Tibial artery (tissue), 4 donors: ENCODE data around the gene CCIN.
A peak's percentile ranks its signal among the peaks of the same experiment; 100 is the strongest.

Source experiments
- DNase-seq, 2 donors: peaks; one replicate each; pipeline ENCODE4 v3.0.0-alpha.2; 2019
- H3K27ac ChIP-seq, 2 donors: fragments of 200-600 bp; sonication (generic) in 1 of 2; 1 replicate in 1 of 2; 2 replicates in 1 of 2; pipeline ENCODE4 v1.5.1; 2018 to 2019; ENCODE audit warnings: mild to moderate bottlenecking in 1 of 2
- H3K27me3 ChIP-seq, 2 donors: fragments of 200-600 bp; sonication (generic) in 1 of 2; one replicate each; pipeline versions ENCODE4 v1.5.1 to v1.6.0; 2016 to 2019
- H3K36me3 ChIP-seq, 3 donors: fragments of 200-600 bp; sonication (generic) in 2 of 3; one replicate each; pipeline ENCODE4 v1.5.1; 2016 to 2019; ENCODE audit warnings: mild to moderate bottlenecking in 2 of 3
- H3K4me1 ChIP-seq, 4 donors: fragments of 200-600 bp; sonication (generic) in 2 of 4; 1 replicate in 3 of 4; 2 replicates in 1 of 4; pipeline ENCODE4 v1.5.1; 2016 to 2019
- H3K4me3 ChIP-seq, 2 donors: fragments of 200-600 bp; sonication (generic) in 1 of 2; 1 replicate in 1 of 2; 2 replicates in 1 of 2; pipeline ENCODE4 v1.5.1; 2018 to 2019; ENCODE audit warnings: mild to moderate bottlenecking in 2 of 2
- H3K9me3 ChIP-seq, 3 donors: fragments of 200-600 bp; sonication (generic) in 1 of 3; one replicate each; pipeline ENCODE4 v1.5.1; 2016 to 2019
- intact Hi-C: fragments of 100-400 bp; cut with DNase I; formaldehyde crosslinking; loops from one replicate; pipeline ENCODE4 v1.15.0; 2023; ENCODE audit warnings: low total_unique reads
- TF ChIP-seq, protein P1 (sequence below), 2 experiments: fragments of 200-600 bp in 1 of 2; fragments of 450-650 bp in 1 of 2; IDR thresholded peaks; one replicate each; pipeline ENCODE4 v1.5.1; 2017 to 2019; ENCODE audit warnings: antibody characterized with exemption in 2 of 2, mild to moderate bottlenecking in 1 of 2, moderate library complexity in 1 of 2

The CCIN gene

DNA sequence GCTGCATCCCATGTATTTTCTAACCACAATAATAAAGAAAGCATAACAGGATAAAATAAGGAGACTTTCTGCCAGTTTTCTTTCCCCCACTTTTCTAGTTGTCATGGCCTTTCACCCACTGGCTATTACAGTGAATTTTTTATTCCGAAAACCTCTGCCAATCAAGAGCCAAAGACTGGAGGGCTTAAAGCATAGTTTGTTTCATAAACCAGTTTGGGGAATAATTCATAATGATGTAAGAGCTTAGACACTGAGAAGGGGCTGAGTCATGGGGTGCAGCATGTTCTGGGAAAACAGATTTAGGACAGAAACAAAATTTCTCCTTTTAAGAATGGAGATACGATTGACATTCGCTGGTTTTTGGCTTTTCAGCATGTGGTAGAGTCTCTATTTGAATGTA lies 37.1 kb upstream of the CCIN start:
- H3K4me3 ChIP-seq, result no peak overlapping the region
- H3K27me3 ChIP-seq, result no peaks in the 10 kb centered on the region
- TF ChIP-seq, protein P1, sequence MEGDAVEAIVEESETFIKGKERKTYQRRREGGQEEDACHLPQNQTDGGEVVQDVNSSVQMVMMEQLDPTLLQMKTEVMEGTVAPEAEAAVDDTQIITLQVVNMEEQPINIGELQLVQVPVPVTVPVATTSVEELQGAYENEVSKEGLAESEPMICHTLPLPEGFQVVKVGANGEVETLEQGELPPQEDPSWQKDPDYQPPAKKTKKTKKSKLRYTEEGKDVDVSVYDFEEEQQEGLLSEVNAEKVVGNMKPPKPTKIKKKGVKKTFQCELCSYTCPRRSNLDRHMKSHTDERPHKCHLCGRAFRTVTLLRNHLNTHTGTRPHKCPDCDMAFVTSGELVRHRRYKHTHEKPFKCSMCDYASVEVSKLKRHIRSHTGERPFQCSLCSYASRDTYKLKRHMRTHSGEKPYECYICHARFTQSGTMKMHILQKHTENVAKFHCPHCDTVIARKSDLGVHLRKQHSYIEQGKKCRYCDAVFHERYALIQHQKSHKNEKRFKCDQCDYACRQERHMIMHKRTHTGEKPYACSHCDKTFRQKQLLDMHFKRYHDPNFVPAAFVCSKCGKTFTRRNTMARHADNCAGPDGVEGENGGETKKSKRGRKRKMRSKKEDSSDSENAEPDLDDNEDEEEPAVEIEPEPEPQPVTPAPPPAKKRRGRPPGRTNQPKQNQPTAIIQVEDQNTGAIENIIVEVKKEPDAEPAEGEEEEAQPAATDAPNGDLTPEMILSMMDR (IDR thresholded peaks at IDR 0.05), result no peak
- H3K36me3 ChIP-seq, result no peaks in the 10 kb centered on the region
- no peak for DNase-seq
- H3K4me1 ChIP-seq, result peaks cover 0 to 11% (median 8%) of the 10 kb centered on the region in 4 donors
- intact Hi-C loops, result no loop called here
- no peaks in the 10 kb centered on the region for H3K9me3 ChIP-seq
- peak overlapping the region; percentile 4 to 39 for H3K27ac ChIP-seq

DNA sequence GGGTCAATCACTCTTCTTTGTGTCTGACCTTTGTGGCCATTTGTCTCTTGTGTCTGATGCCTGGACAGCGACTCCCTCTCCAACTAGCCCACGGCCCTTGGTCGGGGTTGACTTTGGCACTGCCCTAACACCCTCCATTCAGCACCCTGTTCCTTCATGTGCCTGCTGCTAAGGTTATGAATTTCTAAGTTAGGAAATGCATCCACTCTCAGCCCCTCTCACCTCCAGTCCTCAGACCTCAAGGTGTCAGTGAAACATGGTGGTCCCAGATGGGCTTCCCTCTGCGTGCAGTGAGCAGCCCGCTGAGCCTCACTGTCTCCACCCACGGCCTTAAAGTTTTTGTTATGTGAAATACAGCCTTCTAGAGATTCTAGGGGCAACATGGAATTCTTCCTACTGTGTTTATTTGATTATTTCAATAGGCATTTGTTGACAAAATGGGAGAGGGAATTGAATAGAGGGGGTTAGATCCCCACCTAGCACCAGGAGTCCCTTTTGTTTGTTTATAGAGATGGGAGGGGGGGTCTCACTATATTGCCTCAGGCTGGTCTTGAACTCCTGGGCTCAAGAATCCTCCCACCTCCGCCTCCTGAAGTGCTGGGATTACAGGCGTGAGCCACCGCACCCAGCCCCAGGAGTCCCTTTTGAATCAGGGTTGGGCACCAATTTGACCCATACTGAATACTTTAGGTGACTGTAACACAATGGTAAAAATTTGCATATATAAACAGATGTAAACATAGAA lies 34.3 kb upstream of the CCIN start:
- Histone ChIP-seq H3K4me1 (peaks cover 0 to 36% (median 16%) of the 10 kb centered on the region in 4 donors), H3K27me3 (no peaks in the 10 kb centered on the region), H3K4me3 (no peak overlapping the region), H3K27ac (no peak overlapping the region), H3K36me3 (no peaks in the 10 kb centered on the region), H3K9me3 (no peaks in the 10 kb centered on the region)
- intact Hi-C loops, result no loop called here
- no peak for DNase-seq
- TF ChIP-seq, protein P1 (IDR thresholded peaks at IDR 0.05), result no peak

DNA sequence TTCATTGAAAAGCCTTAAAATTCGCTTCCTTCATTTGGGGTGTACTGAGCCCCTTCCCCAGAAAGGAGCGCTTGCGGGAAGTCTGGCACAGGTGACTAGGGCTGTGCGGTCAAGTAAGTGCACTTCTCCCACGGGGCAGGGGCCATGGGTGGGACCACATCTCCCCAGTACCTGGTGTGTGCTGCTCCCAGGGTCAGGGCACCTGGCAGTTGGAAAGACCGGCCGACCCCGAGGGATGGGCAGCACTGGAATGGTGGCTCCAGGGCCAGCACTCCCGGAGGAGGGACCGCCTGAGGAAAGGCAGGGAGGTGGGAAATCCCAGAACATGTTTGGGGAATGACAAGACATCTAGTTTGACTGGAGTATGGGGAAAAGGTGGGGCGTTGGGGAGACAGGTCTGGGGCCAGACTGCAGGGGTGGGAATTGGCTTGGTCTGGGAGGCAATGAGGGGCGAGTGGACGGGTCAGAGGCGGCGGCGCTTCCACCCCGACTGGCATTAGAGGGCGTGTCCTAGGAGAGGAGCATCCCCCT lies 33.4 kb upstream of the CCIN start:
- H3K27me3 ChIP-seq, result no peaks in the 10 kb centered on the region
- H3K27ac ChIP-seq, result peak overlapping the region; percentile 85 to 89
- H3K9me3 ChIP-seq, result no peaks in the 10 kb centered on the region
- no peak for DNase-seq
- intact Hi-C loops, result no loop called here
- TF ChIP-seq, protein P1 (IDR thresholded peaks at IDR 0.05), result no peak
- H3K4me1 ChIP-seq, result peaks cover 0 to 45% (median 21%) of the 10 kb centered on the region in 4 donors
- H3K36me3 ChIP-seq, result no peaks in the 10 kb centered on the region
- H3K4me3 ChIP-seq, result peak overlapping the region; percentile 85 to 97

GRCh38 chr9:36136272-36136893 lies 32.8 kb upstream of the CCIN start, which contains the start of gene GLIPR2:
Gene GLIPR2 (plus strand): TSS chr9:36136733. CDS start chr9:36136779, 46 bp downstream.
- Histone ChIP-seq H3K27ac (peak within 1 kb of the TSS; percentile 85 to 89), H3K9me3 (no peaks in the 10 kb centered on the region), H3K4me1 (peaks cover 0 to 51% (median 21%) of the 10 kb centered on the region in 4 donors), H3K36me3 (no peaks in the 10 kb centered on the region), H3K27me3 (no peaks in the 10 kb centered on the region), H3K4me3 (peak within 1 kb of the TSS; percentile 85 to 97)
- TF ChIP-seq, protein P1 (IDR thresholded peaks at IDR 0.05), result peak; percentile 25 to 39
- peak; percentile 83 to 92 for DNase-seq
- intact Hi-C loops, result no loop called here

DNA sequence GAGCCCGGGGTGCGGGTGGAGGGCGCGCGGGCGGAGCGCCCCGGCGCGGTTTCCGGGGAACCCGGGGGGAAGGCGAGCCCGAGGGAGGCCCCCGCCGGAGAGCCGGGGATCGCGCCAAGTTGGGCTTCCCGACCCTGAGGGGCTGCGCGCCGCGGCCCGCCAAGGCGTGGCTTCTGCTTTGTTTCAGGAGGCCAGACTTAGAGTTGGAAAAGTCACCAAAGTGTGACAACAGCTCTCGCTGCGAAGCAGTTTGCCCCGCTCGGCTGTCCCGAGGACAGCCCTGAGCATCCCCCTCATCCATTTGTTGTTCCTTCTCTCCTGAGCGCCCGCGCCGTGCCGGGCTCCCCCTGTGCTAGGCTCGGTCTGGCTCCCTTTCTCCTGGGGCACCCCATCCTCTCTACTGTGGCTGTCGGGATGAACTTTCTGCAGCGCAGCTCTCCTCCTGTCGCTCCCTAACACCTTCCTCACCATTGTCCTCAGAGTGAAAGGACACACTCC lies 32.2 kb upstream of the CCIN start:
- Histone ChIP-seq H3K4me1 (peaks cover 0 to 52% (median 27%) of the 10 kb centered on the region in 4 donors), H3K4me3 (peak overlapping the region; percentile 85 to 97), H3K27me3 (no peaks in the 10 kb centered on the region), H3K9me3 (no peaks in the 10 kb centered on the region), H3K27ac (peak overlapping the region; percentile 85 to 89), H3K36me3 (no peaks in the 10 kb centered on the region)
- TF ChIP-seq, protein P1 (IDR thresholded peaks at IDR 0.05), result no peak
- peak in 1 of 2 donors; percentile 68 for DNase-seq
- intact Hi-C loops, result no loop called here
